ENCODE measurements around the gene PEX6.
"Not testable (repeated sequence)": the region's sequence is repeated elsewhere in the genome, so short reads cannot be mapped to it uniquely, and the experiment has no call there.

The PEX6 gene

DNA sequence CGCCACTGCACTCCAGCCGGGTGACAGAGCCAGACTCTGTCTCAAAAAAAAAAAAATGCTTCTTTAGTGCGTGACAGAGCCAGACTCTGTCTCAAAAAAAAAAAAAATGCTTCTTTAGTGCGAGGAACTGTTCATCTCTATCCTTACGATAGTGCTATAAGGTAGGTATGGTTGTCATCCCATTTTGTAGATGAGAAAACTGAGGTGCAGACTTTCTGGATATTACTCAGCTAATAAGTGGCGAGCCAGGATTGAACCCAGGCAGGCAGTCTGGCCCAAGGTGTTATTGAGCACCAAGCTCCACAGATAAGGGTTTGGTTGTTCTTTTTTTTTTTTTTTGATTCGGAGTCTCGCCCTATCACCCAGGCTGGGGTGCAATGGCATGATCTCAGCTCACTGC lies 22.9 kb upstream of the PEX6 start:
- DNase-seq (ENCODE audit: low read depth, low spot score): no peak

DNA sequence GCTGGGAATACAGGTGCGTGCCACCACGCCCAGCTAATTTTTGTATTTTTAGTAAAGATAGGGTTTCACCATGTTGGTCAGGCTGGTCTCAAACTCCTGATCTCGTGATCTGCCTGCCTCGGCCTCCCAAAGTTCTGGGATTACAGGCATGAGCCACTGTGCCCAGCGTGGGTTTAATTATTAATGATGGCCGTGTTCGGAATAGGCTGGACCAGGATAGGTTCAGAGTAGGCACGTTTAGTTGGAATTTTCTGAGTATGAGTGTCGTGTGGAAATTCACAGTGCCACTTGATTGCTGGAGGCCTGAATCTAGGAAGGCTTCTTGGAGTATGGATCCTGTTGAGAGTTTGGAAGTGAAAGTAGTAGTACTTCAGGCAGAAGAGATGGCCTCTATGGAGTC lies 19.2 kb upstream of the PEX6 start:
- not testable (repeated sequence) for DNase-seq (ENCODE audit: low read depth, low spot score)

DNA sequence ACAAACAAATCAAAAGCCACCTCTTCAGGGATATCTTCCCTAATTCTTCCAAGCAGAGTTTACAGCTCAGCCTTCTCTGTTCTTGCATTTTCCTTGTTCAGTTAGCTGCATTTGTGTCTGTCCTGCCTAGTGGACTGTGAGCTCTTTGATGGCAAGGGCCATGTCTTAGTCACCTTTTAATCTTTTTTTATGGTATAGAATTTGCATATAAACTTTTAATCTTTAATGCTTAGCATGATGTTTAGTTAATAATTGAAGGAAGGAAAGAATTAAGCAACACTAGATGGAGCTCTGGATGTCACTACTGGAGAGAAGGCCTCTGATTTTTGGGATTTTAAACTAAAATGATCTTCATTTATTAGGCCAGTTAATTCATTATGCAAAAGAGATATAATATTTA lies 17.5 kb upstream of the PEX6 start:
- DNase-seq (ENCODE audit: low read depth, low spot score): no peak

DNA sequence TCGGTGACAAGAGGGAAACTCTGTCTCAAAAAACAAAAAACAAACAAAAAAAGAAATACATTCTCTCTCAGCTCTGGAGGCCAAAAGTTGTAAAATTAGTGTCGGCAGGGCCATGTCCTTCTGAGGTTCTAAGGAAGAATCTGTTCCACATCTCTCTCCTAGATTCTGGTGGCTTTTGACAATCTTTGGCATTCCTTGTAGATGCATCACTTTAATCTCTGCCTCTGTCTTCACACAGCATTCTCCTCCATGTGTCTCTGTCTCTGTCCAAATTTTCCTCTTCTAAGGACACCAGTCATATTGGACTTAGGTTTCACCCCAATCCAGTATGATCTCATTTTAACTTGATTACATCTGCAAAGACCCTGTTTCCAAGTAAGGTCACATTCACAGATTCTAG lies 14.5 kb upstream of the PEX6 start:
- no peak for DNase-seq (ENCODE audit: low read depth, low spot score)

DNA sequence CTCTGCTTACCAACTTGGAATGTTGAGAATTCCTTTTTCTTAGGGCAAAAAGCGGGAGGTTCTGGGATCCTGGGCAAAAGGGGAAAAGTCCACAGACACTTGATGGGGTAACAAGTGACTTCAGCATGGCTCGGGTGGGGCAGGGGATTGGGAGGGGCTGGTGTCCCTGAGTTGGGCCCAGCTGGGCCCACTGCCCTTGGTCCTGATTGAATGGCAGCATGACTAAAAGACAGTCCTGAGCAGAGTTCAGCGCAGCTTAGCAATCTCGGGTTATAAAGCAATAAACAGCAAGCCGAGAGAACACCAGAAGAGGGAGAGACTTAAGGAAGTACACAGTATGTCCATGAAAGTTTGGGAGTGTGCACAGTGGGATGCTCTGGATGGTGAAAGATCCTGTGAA lies 10.9 kb upstream of the PEX6 start:
- no peak for DNase-seq (ENCODE audit: low read depth, low spot score)

DNA sequence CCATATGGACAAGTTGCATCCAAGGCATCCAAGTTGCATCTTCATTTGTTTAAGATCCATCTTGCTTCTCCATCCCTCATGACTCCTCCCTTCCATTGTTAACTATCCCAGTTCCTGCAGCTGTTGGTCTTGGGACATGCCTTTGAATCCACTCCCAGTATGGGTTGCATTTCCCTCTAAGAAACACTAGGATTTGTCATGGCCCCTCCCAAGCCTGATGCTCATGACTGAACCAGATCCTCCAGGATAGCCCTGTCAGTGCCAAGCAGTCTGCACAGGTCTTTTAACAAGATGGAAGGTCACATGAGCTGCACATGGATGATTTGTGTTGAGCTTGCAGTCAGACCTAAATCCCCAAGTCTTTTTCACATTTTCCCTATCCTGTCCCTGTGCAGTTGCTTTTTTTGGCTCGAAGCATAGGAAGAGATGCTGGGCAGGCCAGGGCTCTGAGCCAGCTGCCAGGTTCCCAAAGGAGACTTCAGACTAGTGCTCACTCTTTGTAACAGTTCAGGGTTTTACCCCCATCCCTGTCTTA lies 9.6 kb upstream of the PEX6 start:
- no peak for DNase-seq (ENCODE audit: low read depth, low spot score)

DNA sequence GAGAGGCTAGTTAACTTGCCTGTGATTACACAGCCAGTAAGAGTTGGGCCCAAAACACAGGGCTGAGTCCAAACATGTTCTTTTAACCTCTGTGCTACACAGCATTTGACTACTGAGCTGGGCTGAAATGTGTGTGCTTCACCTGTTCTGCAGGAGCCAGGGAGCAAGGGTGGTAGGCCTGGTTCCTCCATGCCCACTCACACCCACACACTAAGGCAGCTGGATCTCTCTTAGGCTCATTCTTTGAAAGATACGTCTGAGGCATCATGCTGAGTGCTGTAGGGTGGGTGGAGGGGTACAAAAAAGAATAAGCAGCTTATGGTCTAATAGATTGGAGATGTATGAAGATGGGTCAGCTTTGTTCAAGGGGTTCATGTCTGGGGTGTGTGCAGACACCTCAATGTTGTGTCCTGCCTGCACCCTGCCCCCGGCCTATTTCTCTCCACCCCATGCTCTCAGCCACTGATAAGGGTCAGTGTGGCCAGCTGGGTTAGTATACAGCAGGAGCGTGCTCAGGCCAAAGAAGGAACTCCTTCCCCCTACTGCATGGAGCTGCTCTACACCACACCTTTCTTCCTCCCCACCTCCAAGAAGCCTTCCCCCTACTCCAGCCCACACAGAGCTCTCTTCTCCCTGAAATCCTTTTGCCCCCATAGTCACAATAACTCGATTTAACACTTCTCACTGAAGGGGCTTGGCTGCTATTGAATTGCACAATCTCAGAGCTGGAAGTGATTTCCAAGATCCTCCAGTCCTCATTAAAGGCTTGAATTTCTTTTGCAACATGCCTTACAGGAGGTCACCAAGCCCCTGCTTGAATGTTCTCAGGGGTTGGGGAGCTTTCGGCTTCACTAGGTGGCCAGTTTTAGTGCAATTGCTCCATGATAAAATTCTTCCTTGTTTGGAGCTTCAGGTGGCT lies 8.8 kb upstream of the PEX6 start:
- no peak for DNase-seq (ENCODE audit: low read depth, low spot score)

DNA sequence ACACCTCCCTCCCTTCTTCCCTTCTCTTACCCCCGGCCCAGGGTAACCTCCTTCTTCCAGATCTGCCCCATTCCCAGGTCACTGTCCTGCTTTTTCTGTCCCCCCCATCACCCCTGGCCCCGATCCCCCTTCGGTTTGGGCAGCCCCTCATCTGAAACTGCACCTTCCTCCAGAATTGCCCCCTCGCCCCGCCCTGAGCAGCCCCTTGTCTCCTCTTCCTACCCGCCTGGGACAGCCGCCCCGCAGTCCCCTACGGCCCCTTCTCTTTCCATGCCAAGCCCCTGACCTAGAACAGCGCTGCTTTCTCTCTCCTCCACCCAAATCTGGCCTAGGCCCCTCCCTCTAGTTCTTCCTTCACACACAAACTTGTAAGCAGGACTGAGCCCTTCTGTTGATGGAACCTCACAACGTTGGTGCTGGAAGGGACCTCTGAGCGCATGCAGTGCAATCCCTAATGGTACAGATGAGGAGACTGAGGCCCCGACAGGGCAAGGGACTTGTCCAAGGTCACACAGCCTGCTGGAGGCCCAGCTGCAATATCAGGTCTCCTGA lies 6.0 kb upstream of the PEX6 start:
- DNase-seq (ENCODE audit: low read depth, low spot score): no peak

DNA sequence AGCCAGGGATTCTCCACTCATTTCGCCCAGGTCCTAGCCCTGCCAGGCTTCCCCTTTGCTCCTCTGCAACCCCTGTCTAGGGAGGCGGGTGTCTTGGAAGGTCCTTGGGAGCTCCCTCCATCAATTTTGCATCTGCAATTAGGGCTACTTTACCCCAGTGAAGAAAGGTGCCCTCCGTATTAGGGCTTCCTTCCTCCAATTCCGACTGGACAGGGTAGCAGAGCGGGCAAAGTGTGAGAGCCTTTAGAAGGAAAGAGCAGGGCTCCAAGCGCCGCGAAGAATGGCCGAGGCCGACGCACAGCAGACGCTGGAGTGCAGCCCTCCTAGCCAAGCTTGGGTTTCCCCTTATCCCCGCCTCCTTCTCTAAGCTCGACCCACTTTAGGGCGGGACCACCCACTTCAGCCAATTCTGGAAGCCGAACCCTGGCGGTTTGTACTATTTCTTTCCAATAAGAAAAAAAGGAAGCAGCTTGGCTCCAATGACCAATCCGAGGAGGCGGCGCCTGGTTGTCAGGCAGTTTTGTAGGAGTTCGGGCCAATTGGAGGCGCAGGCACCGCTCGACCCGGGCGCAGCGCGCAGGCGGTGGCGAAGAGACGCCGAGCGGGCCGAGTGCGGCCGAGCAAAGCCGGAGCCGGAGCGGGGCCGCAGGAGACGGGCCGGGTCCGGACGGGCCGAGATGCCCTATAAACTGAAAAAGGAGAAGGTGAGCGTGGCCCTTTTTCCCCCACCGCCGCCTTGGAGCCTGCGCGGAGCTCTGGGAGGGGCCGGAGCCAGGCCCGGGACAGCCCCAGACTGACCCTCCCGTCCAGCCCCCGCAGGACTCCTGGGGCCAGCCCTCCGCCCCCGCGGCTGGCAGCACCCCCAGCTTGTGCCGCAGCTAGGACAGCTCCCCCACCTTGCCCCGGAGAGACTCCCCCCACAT lies 5.3 kb upstream of the PEX6 start, which contains the start of gene PPP2R5D:
PPP2R5D (plus strand) TSS at position 570 of the 923 bp plus-strand sequence; CDS start at position 678, 108 bp downstream.
- DNase-seq (ENCODE audit: low read depth, low spot score): peak; percentile 96

DNA sequence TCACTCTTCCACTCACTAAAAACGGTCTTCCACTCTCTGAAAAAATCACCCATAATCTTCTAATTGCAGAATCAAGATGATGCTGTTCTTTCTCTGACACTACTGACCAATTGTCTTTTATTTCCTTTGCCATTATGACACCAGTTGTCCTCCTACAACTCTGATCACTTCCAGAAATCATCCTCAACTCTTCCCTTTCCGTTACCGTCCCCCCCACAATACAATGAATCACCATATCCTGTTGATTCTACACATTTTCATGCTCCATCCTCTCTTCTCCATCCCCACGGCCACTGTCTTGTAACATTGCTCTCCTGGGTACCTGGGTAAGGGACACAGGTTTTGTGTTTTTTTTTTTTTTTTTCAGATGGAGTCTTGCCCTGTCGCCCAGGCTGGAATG lies 2.9 kb upstream of the PEX6 start:
- no peak for DNase-seq (ENCODE audit: low read depth, low spot score)

DNA sequence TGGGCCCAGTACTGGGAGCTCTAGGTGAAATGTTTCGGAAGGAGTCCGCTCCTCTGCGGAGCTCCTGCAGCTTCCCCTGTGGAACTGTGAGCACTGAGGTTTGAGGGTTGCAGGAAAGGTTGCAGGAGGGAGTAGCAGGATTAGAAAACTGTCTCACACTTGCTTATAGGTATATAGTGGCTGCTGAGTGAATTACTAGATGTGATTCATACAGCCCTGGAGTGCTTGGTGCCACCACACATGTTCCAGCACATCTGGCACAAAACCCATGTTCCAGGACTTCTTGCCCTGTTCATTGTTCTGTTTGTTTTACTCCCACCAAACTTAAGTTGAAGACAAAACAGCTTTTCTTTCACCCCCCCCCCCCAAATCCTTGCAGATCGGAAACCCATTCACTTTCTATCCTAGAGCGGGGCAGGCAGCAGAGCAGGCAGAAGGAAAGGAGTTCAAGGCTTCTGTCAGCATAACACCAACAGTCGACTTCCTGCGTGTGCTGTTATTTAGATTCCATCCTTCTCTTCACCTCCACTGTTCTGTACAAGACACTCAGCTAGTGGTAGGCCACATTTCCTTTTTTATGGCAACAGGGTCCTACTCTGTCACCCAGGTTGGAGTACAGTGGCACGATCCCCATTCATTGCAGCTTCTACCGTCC lies 669 bp upstream of the PEX6 start:
- DNase-seq (ENCODE audit: low read depth, low spot score): no peak

DNA sequence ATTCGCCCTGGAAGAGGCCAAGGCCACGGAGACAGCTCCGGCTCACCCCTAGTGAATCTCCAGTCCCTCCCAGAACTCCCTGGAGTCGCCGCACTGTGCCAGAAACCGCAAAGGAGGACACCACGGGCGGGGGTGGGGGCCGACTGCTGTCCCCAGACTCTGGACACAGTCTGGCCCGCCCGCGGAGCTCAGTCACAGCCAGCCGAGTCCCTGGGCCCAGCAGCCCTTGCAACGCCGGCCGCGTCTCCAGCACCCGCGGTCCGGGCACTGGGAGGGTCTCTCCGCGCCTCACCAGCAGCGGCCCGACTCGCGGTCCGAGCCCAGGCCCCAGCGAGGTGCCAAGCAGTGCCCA lies 518 bp downstream of the PEX6 start:
- no peak for DNase-seq (ENCODE audit: low read depth, low spot score)

DNA sequence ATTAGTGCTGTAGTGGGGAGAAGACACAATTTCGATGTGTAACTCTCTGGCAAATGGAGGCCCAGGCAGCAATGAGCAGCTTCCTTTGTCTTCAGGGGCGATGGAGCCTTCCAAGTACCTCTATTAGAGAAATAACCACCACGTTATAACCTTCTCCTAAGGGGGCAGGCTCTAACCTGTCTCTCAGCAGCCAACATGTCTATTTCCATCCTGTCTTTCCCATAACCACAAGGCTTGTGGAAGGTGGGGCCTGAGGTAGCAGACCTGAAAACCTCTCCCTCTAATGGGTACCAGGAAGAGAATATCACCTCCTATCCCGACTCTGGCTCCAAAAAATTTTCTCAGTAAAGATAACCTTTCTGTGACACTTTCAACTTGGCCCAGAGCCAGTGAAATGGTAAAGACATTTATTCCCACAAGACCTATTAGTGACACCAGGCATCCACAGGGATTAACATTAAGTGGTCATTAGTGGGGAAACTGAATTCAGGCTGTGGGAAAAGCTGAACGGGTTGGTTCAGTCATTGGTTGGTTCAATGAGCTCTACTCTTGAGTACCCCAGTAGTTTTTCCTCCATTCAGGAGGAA lies 4.0 kb downstream of the PEX6 start:
- no peak for DNase-seq (ENCODE audit: low read depth, low spot score)

DNA sequence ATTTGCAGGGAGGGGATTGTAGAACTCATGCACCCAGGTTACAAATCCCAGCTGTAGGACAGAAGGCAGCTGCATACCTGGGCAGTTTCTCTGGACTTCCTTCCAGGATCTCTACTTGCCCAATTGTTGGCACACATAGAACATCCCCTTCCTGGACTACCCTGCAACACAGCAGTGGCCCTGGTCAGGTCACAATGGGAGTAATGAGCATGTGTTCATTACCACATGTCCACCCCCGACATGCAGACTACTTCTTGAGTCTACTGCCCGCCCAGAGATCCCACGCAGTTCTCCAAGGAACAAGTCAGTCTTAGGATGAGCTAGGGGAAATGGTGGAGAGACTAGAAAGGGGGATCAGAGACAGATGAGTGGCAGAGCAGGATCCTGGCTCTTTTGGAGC lies 5.1 kb downstream of the PEX6 start:
- DNase-seq (ENCODE audit: low read depth, low spot score): no peak

DNA sequence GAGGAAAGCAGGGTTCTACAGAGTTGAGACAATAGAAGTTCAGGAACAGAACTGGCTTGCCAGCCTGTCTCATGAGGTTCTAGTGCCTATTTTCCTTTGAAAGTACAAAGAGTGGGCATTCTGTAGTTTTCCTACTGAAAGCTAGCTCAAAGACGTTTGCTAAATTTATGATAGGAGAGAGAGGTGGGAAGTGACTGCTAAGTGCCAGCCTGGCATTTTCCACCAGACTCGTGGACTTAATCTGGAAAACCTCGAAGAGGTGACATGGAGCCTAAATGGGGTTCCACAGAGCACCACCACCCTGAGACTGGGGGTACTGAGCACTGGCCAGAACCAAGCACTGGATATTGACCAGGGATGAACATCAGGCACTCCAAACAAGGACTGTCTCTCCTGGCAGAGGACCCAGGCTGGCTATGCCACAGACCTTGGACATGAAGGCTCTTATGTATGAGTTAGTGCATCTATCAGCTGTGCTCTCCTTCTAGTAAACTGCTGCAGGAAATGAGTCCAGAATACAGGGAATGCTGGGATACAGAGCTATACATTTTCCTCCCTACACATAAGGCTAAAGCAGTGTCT lies 7.1 kb downstream of the PEX6 start:
- DNase-seq (ENCODE audit: low read depth, low spot score): no peak

DNA sequence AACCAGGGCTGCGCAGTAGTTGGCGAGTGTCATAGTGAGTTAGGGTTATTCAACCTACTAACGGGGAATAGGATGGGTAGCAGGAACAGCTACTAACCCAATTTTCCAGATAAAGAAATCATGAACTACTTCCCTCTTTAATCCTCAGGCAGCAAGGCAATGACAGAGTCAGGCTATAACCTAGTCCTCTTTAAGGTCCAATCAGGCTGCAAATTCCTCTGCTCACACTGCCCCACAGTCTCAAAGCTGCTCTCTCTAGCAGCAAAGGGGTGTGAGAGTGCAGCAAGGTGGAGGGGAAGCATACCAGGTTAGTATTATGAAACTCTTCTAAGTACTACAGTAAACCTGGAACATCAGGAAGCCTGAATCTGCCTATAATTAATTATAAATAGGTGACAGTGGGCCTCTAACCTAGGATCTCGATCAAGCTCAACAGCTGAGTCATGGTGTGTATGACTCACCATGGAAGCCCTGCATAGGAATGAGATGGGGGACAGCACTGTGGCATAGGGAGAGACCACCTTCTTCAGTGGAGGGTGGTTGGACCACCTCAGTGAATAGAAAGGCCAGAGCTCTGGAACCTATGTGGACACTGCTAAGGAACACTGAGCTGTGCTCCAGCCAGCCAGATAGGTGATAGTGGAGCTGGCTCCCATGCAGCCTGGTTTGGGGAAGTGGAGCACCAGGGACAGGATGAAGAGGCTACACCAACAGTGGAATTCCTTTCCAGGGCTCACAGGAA lies 7.9 kb downstream of the PEX6 start:
- no peak for DNase-seq (ENCODE audit: low read depth, low spot score)

DNA sequence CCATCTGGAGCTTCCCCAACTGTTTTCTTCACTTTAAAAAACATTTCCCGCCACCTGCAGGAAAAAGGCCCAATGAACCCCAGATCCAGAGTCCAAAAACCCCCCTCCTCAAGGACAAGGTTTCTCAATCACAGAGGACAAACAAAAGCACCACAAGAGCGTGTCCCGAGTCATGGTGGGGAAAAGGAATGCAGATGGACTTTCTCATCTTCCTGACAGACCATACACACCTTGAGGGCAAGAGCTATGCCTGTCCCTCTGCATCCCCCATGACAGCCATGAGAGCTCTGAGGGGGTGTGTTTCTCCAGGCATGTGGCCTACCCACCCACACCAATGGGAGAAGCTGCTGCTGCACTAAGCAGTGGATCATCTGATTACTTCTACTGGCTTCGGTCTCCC lies 9.0 kb downstream of the PEX6 start:
- no peak for DNase-seq (ENCODE audit: low read depth, low spot score)

DNA sequence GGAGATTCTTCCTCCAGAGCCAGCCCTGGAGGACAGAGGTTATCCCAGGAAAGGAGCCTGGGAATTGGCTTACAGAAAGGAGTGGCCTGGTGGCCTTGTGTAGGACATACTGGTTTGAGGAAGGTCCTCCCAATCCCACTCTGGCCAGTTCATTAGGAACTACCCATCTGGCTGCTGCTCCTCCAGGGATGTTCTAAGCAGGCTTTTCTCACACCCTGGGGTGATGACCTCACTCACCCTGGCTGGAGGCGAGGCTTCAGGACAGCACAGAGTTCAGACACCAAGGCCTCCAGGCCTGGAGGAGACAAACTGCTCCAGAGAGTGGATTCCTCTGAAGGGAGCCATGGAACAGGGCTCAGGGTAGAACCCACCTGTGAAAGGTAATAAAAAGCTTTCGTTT lies 9.6 kb downstream of the PEX6 start:
- no peak for DNase-seq (ENCODE audit: low read depth, low spot score)

DNA sequence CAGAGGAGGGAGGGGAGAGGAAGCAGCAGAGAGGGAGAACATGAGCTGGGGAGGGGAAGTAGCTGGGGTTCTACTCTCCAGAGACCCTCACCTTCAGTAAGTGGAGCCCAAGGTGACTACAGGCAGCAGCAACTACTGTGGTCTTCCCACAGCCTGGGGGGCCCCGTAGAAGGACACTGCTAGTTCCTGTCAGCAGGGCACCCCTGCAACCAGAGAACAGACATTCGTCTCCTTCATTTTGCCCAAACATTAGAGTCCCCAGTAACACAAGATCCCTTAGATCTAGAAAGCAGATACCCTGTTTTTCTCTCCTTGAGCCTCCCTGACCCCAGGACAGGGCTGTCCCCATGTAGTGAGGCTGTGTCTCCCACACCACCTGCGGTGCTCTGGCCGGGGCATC lies 10.2 kb downstream of the PEX6 start:
- DNase-seq (ENCODE audit: low read depth, low spot score): no peak

DNA sequence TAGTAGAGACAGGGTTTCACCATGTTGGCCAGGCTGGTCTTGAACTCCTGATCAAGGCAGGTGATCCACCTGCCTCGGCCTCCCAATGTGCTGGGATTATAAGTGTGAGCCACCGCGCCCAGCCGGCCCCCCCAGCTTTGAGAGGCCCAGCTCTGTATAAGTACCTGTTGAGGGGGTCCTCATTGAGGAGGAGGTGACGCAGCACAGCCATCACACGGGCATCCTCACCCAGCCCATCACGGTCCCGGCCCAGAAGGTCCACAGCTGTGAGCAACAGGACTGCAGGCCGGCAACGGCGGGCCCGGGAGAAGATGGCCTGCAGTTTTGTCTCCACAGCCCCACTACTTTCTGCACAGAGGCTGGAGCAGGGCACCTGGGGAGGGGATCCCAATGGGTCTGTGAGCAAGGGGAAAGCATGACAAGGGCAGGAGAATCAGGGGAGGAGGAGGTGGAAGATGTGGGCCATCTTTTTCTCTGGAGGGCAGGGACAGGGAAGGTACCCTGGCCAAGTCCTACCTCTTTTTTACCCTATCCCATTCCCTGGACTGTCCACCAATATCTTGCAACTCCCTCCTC lies 10.8 kb downstream of the PEX6 start:
- no peak for DNase-seq (ENCODE audit: low read depth, low spot score)
